Colonic mucosa (tissue), 4 donors: ENCODE data around the gene ENKD1. TPM values are rescaled to one million over a fixed set of nuclear protein-coding genes. Genes with fewer than 3 reads are reported as not detected.

ENCODE experiments used
- DNase-seq: peaks from one replicate; pipeline ENCODE4 v3.0.0-alpha.2; 2020
- H3K27ac ChIP-seq: fragments of 200-600 bp; one replicate; pipeline ENCODE4 v1.8.0; 2021
- H3K27me3 ChIP-seq: fragments of 200-600 bp; one replicate; pipeline ENCODE4 v1.8.0; 2021
- H3K36me3 ChIP-seq: fragments of 200-600 bp; one replicate; pipeline ENCODE4 v1.8.0; 2021
- H3K4me1 ChIP-seq: fragments of 200-600 bp; one replicate; pipeline ENCODE4 v1.8.0; 2021; ENCODE audit warnings: mild to moderate bottlenecking
- H3K4me3 ChIP-seq: fragments of 200-600 bp; one replicate; pipeline ENCODE4 v1.8.0; 2021
- H3K9ac ChIP-seq, 2 donors: one replicate each; pipeline ENCODE4 v1.7.0; 2013; ENCODE audit warnings: control low read depth in 2 of 2, low read depth in 2 of 2, low read length in 2 of 2
- H3K9me3 ChIP-seq: fragments of 200-600 bp; one replicate; pipeline ENCODE4 v1.8.0; 2021
- intact Hi-C: fragments of 100-400 bp; cut with DNase I; formaldehyde crosslinking; loops from one replicate; pipeline ENCODE4 v1.14.1; 2022
- total RNA-seq, 2 donors: library from RNA; stranded (reverse); fragmentation: NEBNext Ultra II Directional in 1 of 2; extraction: Animal tissue kit (Norgen Biotek cat#: 25700) in 1 of 2; gene quantifications; one replicate each; pipeline ENCODE4 v1.2.1, GENCODE V29; 2021
- TF ChIP-seq, protein P1 (sequence below): fragments of 200-600 bp; IDR thresholded peaks from one replicate; pipeline ENCODE4 v1.8.0; 2022; ENCODE audit warnings: antibody characterized with exemption, mild to moderate bottlenecking
- donor health status: healthy.
- donor health status: DM: no; HTN: no; CAD: no.
- donor health status: DM: no; HTN: no; CAD: no.

The ENKD1 gene
- total RNA-seq, 2 donors from 2014 or later: 9.1 to 13.0 TPM

GRCh38 chr16:67709050-67709449, 42.5 kb upstream of the ENKD1 start:
- Histone ChIP-seq H3K27ac (no peak overlapping the region), H3K36me3 (no peaks in the 10 kb centered on the region), H3K4me3 (no peak overlapping the region), H3K9ac (no peak overlapping the region), H3K27me3 (no peaks in the 10 kb centered on the region), H3K4me1 (no peaks in the 10 kb centered on the region), H3K9me3 (no peaks in the 10 kb centered on the region)
- TF ChIP-seq, protein P1, sequence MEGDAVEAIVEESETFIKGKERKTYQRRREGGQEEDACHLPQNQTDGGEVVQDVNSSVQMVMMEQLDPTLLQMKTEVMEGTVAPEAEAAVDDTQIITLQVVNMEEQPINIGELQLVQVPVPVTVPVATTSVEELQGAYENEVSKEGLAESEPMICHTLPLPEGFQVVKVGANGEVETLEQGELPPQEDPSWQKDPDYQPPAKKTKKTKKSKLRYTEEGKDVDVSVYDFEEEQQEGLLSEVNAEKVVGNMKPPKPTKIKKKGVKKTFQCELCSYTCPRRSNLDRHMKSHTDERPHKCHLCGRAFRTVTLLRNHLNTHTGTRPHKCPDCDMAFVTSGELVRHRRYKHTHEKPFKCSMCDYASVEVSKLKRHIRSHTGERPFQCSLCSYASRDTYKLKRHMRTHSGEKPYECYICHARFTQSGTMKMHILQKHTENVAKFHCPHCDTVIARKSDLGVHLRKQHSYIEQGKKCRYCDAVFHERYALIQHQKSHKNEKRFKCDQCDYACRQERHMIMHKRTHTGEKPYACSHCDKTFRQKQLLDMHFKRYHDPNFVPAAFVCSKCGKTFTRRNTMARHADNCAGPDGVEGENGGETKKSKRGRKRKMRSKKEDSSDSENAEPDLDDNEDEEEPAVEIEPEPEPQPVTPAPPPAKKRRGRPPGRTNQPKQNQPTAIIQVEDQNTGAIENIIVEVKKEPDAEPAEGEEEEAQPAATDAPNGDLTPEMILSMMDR: no peak
- intact Hi-C loops: no loop called here
- no peak for DNase-seq

DNA sequence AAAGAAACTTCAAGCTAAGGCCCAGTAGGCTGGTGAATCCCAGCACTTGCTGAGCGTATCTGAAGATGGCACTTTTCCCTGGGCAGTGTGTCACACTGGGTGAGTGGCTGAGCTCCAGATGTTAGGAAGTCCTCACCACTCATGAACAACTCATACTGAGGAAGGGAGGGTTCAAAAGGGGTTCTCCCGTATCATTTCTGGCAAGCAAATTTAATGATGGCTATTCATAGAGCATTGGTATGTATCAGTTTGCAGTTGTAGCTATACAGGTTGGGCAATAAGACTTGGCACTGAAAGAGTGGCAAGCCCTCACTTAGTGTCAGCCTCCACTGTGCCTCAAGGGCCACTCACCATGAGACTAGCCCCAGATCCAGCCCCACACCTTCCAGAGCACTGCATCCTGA, 41.8 kb upstream of the ENKD1 start:
- Histone ChIP-seq H3K4me3 (no peak overlapping the region), H3K27ac (no peak overlapping the region), H3K9me3 (no peaks in the 10 kb centered on the region), H3K27me3 (no peaks in the 10 kb centered on the region), H3K36me3 (no peaks in the 10 kb centered on the region), H3K9ac (no peak overlapping the region), H3K4me1 (no peaks in the 10 kb centered on the region)
- TF ChIP-seq, protein P1: no peak
- DNase-seq: no peak
- intact Hi-C loops: no loop called here

DNA sequence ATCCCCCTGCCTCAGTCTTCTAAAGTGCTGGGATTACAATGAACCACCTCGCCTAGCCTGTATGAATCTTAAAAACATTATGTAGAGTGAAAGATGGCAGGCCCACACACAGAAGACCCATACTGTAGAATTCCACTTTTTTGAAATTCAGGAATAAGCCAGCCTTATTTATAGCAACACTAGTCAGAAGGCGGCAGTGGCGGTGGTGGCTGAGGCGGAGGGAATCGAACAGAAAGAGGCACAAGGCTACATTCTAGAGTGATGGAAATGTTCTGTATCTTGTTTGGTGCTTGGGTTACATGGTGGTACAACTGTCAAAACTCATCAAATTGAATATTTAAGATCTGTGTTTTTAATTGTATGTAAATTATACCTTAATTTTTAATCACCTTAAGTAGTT, 41.2 kb upstream of the ENKD1 start:
- DNase-seq: no peak
- no peaks in the 10 kb centered on the region for H3K36me3 ChIP-seq
- H3K27ac ChIP-seq: no peak overlapping the region
- TF ChIP-seq, protein P1: no peak
- H3K9me3 ChIP-seq: no peaks in the 10 kb centered on the region
- intact Hi-C loops: no loop called here
- H3K4me3 ChIP-seq: no peak overlapping the region
- H3K9ac ChIP-seq: no peak overlapping the region
- no peaks in the 10 kb centered on the region for H3K4me1 ChIP-seq
- H3K27me3 ChIP-seq: no peaks in the 10 kb centered on the region

DNA sequence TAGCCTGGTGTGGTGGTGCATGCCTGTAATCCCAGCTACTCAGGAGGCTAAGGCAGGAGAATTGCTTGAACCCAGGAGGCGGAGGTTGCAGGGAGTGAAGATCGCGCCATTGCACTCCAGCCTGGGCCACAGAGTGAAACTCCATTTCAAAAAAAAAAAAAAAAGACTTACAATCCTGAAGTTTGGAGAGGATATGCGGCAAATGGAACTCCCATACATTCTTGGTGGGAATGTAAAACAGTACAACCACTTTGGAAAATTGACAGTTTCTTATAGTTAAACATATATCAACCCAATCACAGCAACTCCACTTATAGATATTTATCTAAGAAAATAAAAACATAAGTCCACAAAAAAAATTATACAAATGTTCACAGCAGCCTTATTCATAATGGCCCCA, 40.7 kb upstream of the ENKD1 start:
- Histone ChIP-seq H3K27me3 (no peaks in the 10 kb centered on the region), H3K9me3 (no peaks in the 10 kb centered on the region), H3K36me3 (no peaks in the 10 kb centered on the region), H3K9ac (no peak overlapping the region), H3K27ac (no peak overlapping the region), H3K4me1 (no peaks in the 10 kb centered on the region), H3K4me3 (no peak overlapping the region)
- TF ChIP-seq, protein P1: no peak
- no peak for DNase-seq
- intact Hi-C loops: no loop called here

DNA sequence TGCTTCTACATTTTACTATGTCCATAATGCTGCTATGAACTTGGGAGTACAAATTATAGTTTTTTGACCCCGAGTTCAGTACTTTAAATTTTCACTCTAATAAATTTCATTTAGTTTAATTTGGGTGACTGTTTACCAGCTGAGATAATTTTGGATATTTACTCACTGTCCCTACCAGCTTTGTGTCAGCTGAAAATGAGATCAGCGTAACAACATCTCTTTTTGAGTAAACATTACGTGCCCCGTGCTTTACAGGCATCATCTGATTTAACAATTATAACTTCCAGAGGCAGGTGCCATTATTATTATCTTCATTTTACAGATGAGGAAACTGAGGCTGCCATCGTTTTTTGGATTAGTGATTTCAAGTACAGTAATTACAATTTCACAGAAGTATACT, 37.6 kb upstream of the ENKD1 start:
- intact Hi-C loops: no loop called here
- Histone ChIP-seq H3K9me3 (no peaks in the 10 kb centered on the region), H3K4me1 (no peaks in the 10 kb centered on the region), H3K27ac (no peak overlapping the region), H3K4me3 (no peak overlapping the region), H3K36me3 (no peaks in the 10 kb centered on the region), H3K27me3 (no peaks in the 10 kb centered on the region), H3K9ac (no peak overlapping the region)
- DNase-seq: no peak
- TF ChIP-seq, protein P1: no peak

DNA sequence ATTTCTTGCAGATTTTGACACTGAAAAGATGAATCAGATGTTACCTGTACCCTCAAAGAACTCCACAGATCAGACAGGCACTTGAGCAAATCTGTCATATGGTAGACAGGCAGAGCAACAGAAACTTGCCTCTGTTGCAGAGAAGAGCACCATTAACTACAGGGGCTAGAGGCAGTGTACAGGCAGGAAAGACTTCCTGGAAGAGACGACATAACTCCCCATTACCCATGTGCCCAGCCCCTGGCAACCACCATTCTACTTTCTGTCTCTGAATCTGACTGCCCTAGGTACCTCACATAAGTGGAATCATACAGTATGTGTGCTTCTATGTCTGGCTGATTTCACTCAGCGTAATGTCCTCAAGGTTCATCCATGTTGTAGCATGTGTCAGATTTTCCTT, 37.1 kb upstream of the ENKD1 start:
- DNase-seq: no peak
- intact Hi-C loops: no loop called here
- H3K9me3 ChIP-seq: no peaks in the 10 kb centered on the region
- H3K27me3 ChIP-seq: no peaks in the 10 kb centered on the region
- no peaks in the 10 kb centered on the region for H3K36me3 ChIP-seq
- TF ChIP-seq, protein P1: no peak
- no peaks in the 10 kb centered on the region for H3K4me1 ChIP-seq
- H3K27ac ChIP-seq: no peak overlapping the region
- H3K9ac ChIP-seq: no peak overlapping the region
- no peak overlapping the region for H3K4me3 ChIP-seq
